ENCODE data around the gene PMAIP1.
"Not testable (repeated sequence)": the region's sequence is repeated elsewhere in the genome, so short reads cannot be mapped to it uniquely, and the experiment has no call there.

Gene PMAIP1

GRCh38 chr18:59899298-59900221 lies at the start of gene PMAIP1:
TSS of gene PMAIP1 (plus strand) at chr18:59899996. CDS start at chr18:59900178, 182 bp downstream.
- DNase-seq, result peak; percentile 46

- no peak for DNase-seq
These were observed 47.9 kb upstream of the PMAIP1 start for GRCh38 chr18:59851784-59852399.

GRCh38 chr18:59852548-59852947 lies 47.2 kb upstream of the PMAIP1 start:
- no peak for DNase-seq

- no peak for DNase-seq
These were observed 46.4 kb upstream of the PMAIP1 start for GRCh38 chr18:59853380-59853779.

DNA sequence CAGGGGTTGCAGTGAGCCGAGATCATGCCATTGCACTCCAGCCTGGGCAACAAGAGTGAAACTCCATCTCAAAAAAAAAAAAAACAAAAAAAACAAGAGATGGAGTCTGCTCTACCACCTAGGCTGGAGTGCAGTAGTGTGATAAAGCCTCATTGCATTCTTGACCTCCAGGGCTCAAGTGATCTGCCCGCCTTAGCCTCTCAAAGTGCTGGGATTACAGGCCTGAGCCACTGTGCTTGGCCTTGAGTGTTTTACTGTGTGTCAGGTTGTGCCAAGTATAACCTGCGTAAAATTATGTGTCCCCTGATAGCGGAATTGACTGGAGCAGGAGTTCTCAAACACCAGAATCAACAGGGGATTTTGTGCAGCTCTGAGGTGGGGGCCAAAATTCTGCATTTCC lies 45.8 kb upstream of the PMAIP1 start:
- not testable (repeated sequence) for DNase-seq

- no peak for DNase-seq
These were observed 38.8 kb upstream of the PMAIP1 start for GRCh38 chr18:59861009-59861408.

GRCh38 chr18:59861963-59862819 lies 37.6 kb upstream of the PMAIP1 start:
- no peak for DNase-seq

DNA sequence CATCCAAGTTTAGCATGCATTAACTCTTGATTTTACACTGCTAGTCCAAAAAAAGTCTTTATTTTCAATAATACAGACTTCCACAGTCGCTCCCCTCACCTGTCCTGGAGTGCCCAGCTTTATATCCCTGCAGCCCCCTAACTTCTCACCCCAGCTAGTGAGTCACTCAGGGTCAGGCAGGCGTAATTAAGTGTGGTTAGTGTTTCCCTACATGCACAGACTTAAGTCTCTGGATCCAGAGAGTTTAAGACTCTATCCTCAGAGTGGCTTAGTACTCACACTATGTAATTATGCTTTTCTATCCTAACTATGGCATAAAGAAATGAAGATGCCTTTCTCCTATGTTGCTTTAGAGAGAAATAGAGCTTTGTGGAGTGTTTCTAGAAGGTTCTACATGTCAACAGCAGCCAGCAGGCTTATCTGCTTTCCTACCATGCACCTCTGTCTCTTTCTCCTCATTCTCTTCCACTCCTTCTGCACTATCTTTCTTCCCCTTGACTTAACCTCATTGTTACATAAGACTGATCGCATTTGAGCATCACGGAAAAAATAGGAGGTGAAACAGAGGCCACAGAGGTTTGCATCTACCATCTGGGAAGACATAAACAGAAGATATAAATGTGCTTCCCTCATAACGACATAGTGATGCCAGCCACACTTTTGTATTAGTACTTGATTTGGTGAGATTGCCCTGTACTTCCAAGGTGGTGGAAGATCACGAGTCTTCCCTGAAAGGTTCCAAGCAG lies 34.4 kb upstream of the PMAIP1 start:
- DNase-seq, result no peak

GRCh38 chr18:59866551-59867269 lies 33.1 kb upstream of the PMAIP1 start:
- DNase-seq, result no peak

DNA sequence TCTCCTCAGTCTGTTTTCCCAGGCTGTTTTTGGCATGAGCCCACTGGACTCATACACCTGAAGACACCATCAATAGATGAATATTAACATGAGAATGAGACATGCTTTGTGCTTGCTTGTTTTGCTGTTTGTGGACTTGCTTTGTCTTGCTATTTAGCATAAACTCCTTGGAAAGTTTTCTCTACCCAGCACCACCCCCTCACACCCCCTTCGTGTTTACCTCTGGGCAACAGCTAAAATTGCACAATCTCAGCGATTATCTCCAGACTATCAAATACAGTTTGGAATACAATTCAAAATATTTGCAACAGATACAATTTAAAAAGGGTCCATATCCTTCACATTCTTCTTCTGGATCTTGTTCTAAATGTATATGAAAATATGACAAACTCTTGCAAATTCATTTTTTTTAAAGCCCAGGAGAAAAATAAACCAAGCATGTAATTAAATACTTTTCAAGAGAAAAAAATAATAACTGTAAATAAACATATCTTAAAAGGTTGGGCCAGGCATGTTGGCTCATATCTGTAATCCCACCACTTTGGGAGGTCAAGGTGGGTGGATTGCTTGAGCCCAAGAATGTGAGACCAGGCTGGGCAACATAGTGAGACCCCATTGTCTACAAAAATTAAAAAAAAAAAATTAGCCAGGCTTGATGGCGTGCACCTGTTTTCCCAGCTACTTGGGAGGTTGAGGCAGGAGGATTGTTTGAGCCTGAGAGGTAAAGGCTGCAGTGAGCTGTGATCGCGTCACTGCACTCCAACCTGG lies 32.3 kb upstream of the PMAIP1 start:
- DNase-seq, result no peak

DNA sequence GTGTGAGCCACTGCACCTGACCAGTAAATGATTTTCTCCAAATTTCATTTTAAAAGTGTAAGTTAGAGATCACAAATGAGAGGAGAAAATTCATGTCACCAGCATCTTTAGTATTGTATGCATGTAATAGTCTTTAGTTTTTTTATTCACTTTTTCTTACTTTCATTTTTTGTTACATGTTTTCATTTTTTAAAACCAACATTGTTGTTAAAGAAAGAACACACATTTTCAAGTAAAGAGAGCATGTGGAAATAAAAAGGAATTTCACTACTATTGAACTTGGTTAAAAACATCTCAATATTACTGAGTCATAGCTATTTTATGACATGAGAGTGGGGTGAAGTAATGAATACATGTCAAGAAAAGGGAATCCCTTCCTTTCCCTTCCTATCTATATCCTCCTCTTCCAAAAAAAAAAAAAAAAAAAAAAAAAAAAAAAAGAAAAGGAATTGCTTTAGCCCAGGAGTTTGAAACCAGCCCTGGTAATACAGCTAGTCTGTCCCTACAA lies 29.1 kb upstream of the PMAIP1 start:
- DNase-seq, result no peak

DNA sequence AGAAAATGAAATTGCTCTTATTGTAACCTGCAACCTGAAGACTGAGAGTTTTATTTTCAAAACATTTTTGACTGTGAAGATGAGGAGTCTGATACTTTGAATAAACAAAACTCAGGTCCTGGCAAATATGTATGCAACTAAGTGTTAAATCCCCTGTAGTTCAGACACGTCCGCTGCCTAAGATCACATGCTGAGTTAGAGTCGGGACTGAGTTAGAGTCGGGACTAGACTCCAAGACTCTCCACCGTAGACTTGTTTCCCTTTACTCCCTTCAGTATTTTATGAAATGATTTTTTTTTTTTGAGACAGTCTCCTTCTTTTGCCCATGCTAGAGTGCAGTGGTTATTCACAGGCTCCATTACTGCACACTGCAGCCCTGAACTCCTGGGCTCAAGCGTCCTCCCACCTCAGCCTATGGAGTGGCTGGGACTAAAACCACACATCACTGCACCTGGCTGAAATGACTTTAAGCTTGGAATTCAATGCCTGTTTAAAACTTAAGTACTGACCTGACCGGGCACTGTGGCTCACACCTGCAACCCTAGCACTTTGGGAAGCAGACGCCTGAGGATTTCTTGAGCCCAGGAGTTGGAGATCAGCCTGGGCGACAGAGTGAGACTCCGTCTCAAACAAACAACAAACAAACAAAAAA lies 28.0 kb upstream of the PMAIP1 start:
- DNase-seq, result no peak

GRCh38 chr18:59873641-59874040 lies 26.2 kb upstream of the PMAIP1 start:
- DNase-seq, result no peak

- DNase-seq, result no peak
These were observed 25.6 kb upstream of the PMAIP1 start for GRCh38 chr18:59874166-59874565.

DNA sequence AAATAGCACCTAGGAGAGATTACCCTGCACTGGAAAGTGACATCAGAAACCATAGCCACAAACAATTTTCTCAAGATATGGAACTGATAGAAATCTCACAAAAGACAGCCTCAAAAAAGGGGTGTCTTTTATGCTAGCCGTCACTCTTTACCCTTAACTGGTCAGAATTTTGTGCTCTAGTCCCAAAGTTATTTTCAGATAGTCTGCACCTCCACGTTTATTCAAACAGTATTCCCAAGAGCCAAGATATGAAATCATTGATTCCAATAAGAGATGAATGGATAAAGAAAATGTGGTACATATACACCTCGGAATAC lies 23.5 kb upstream of the PMAIP1 start:
- DNase-seq, result no peak

DNA sequence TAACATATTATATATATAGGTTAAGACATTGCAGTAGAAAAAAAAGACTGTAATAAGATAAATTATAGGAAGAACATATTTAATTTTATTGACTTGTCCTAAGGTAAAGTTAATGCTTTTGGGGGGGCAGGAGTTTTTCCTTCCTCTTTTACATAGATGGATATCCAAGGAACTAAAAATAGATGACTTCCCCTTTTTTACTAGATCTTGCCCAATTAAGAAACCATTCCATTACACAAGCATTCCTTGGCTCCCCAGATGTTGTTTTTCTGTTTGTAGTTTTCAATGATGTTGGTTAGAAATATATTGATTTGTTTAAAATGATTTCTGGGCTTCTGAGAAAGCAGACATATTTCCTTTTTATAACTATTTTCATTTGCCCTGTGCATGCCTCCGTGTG lies 22.4 kb upstream of the PMAIP1 start:
- no peak for DNase-seq

- no peak for DNase-seq
These were observed 21.2 kb upstream of the PMAIP1 start for GRCh38 chr18:59878644-59879043.

- peak; percentile 23 for DNase-seq
These were observed 17.8 kb upstream of the PMAIP1 start for GRCh38 chr18:59881728-59882656.

GRCh38 chr18:59884351-59884750 lies 15.4 kb upstream of the PMAIP1 start:
- no peak for DNase-seq
